Activated CD4-positive, alpha-beta T cell treated with anti-CD3 and anti-CD28 coated beads, Interleukin-2, amount 50 U/mL, for 16 hours (primary cell): ENCODE results near the gene ITGA8.
"Not testable (repeated sequence)": the region's sequence is repeated elsewhere in the genome, so short reads cannot be mapped to it uniquely, and the experiment has no call there.

Source experiments
- DNase-seq: peaks from one replicate; pipeline ENCODE4 v3.0.0-alpha.2; 2020

Gene ITGA8

GRCh38 chr10:15605740-15606369, 113.9 kb downstream of the ITGA8 start:
- DNase-seq = no peak

GRCh38 chr10:15603446-15604011, 116.2 kb downstream of the ITGA8 start:
- DNase-seq = no peak

- no peak for DNase-seq
Observed at GRCh38 chr10:15601819-15602218, 117.9 kb downstream of the ITGA8 start.

- no peak for DNase-seq
Observed at GRCh38 chr10:15595260-15595659, 124.5 kb downstream of the ITGA8 start.

- DNase-seq = no peak
Observed at GRCh38 chr10:15591937-15592336, 127.8 kb downstream of the ITGA8 start.

- no peak for DNase-seq
Observed at GRCh38 chr10:15591431-15591830, 128.3 kb downstream of the ITGA8 start.

- DNase-seq = no peak
Observed at GRCh38 chr10:15588635-15589508, 130.8 kb downstream of the ITGA8 start.

- no peak for DNase-seq
Observed at GRCh38 chr10:15588151-15588550, 131.6 kb downstream of the ITGA8 start.

GRCh38 chr10:15587271-15587670, 132.5 kb downstream of the ITGA8 start:
- no peak for DNase-seq

GRCh38 chr10:15585303-15585715, 134.4 kb downstream of the ITGA8 start:
- peak; percentile 63 for DNase-seq

GRCh38 chr10:15582972-15583371, 136.8 kb downstream of the ITGA8 start:
- not testable (repeated sequence) for DNase-seq

GRCh38 chr10:15579605-15580004, 140.1 kb downstream of the ITGA8 start:
- DNase-seq = no peak

- DNase-seq = no peak
Observed at GRCh38 chr10:15572531-15573045, 147.1 kb downstream of the ITGA8 start.

- DNase-seq = no peak
Observed at GRCh38 chr10:15571575-15571974, 148.1 kb downstream of the ITGA8 start.

GRCh38 chr10:15570738-15571339, 148.9 kb downstream of the ITGA8 start:
- DNase-seq = no peak

GRCh38 chr10:15567952-15568351, 151.8 kb downstream of the ITGA8 start:
- DNase-seq = no peak

GRCh38 chr10:15563246-15563645, 156.5 kb downstream of the ITGA8 start:
- DNase-seq = no peak

GRCh38 chr10:15562578-15562977, 157.1 kb downstream of the ITGA8 start:
- DNase-seq = no peak

GRCh38 chr10:15562116-15562515, 157.6 kb downstream of the ITGA8 start:
- DNase-seq = no peak

- DNase-seq = no peak
Observed at GRCh38 chr10:15558136-15558535, 161.6 kb downstream of the ITGA8 start.

- not testable (repeated sequence) for DNase-seq
Observed at GRCh38 chr10:15557168-15557567, 162.6 kb downstream of the ITGA8 start.

- DNase-seq = no peak
Observed at GRCh38 chr10:15550950-15551349, 168.8 kb downstream of the ITGA8 start.

- DNase-seq = no peak
Observed at GRCh38 chr10:15548331-15548730, 171.4 kb downstream of the ITGA8 start.
